ENCODE measurements around the gene ULBP1.
"Not testable (repeated sequence)": the region's sequence is repeated elsewhere in the genome, so short reads cannot be mapped to it uniquely, and the experiment has no call there.

The ULBP1 gene, protein sequence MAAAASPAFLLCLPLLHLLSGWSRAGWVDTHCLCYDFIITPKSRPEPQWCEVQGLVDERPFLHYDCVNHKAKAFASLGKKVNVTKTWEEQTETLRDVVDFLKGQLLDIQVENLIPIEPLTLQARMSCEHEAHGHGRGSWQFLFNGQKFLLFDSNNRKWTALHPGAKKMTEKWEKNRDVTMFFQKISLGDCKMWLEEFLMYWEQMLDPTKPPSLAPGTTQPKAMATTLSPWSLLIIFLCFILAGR

GRCh38 chr6:149963462-149964307 is at the start of gene ULBP1:
ULBP1 (plus strand) TSS chr6:149963943; CDS start chr6:149964050, 107 bp downstream.
- DNase-seq (ENCODE audit: low spot score): peak; percentile 68

GRCh38 chr6:149915970-149916865 is 47.5 kb upstream of the ULBP1 start:
- no peak for DNase-seq (ENCODE audit: low spot score)

DNA sequence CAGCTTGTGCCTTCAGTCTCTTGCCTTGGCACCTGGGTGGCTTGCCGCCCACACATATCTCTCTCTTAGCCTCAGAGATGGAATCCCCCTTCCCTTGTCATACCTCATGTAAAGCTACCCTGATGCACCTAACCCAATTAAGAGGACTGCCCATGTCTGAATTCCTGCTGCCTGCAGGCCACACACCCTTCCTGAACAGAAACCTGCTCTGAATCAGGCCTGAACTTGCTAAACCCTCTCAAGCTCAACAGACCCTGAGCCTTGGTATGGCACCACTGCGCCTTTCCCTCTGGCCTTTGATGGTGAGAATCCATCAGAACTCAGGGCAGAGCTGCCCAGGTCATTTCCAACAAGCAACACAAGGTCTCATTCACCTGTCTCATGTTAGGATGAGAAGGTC is 46.1 kb upstream of the ULBP1 start:
- no peak for DNase-seq (ENCODE audit: low spot score)

GRCh38 chr6:149918151-149918905 is 45.4 kb upstream of the ULBP1 start:
- DNase-seq (ENCODE audit: low spot score): no peak

DNA sequence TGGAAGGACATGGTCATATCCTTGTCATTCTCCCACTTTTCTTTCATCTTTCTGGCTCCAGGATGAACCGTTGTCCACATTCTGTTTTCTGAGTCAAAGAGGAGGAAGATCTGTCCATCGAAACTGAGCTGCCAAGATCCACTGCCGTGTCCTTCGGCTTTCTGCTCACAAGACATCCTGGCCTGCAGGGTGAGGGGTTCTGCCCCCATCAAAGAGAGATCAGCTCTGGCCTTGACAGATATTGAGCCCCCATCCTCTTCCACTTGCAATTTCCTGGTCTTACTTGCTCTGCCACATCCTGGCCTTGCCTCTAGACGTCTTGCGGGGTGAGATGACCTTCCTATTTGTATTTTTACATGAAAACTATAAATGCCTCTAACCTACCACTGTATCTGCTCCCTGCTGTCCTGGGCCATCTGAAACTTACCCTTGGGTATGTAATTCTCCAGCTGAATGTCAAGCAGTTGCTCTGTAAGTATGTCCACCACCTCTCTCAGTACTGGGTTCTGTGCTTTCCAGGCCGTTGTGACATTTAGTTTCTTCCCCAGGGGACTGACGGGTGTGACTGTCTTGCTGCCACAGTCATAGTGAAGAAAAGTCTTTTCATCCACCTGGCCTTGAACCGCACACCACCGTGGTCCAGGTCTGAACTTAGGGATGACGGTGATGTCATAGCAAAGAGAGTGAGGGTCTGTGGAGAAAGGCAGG is 44.5 kb upstream of the ULBP1 start:
- DNase-seq (ENCODE audit: low spot score): not testable (repeated sequence)

GRCh38 chr6:149919834-149920225 is 43.9 kb upstream of the ULBP1 start:
- DNase-seq (ENCODE audit: low spot score): no peak

- no peak for DNase-seq (ENCODE audit: low spot score)
Measured at GRCh38 chr6:149921361-149921760, 42.4 kb upstream of the ULBP1 start.

- DNase-seq (ENCODE audit: low spot score): not testable (repeated sequence)
Measured at GRCh38 chr6:149922091-149922490, 41.7 kb upstream of the ULBP1 start.

- peak; percentile 80 for DNase-seq (ENCODE audit: low spot score)
Measured at GRCh38 chr6:149922642-149923326, 41.0 kb upstream of the ULBP1 start, which contains the start of gene RAET1G. RAET1G (minus strand) TSS chr6:149923121; CDS start chr6:149923010, 111 bp downstream.

GRCh38 chr6:149923327-149923986 is 40.3 kb upstream of the ULBP1 start:
- DNase-seq (ENCODE audit: low spot score): no peak

DNA sequence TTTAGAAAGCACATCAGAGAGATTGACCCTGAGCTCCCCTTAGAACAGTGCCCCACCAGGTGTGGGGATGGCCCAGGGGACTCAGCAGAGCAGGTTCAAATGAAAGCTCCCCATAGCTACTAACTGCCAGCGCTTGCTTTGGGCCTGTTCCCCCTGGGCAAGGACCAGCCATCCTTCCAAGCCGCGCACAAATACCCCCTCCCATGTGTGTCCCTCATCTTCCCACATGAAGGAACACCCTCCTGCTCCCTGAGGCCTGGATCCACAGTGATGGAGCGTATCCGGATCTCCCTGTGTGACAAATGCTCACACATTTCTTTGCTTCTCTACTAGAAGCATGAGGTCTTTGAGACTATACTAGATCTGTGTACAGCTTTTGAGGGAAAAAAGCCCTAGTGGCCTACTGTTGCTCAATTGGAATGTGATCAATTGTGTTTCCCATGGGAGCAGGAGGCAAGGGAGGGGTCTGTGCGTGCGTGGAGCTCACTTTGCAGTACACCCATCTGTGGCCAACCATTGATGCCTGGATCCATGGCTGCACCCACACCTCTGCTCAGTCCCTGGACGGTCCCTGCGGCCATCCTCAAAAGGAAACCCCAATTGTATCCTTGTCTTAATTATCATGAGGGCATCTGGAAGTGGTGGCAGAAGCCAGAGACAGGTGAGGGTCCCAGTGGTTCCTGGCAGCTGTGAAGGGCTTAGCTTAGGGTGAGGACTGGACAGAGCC is 39.4 kb upstream of the ULBP1 start:
- DNase-seq (ENCODE audit: low spot score): no peak

GRCh38 chr6:149924933-149925252 is 38.9 kb upstream of the ULBP1 start:
- no peak for DNase-seq (ENCODE audit: low spot score)

GRCh38 chr6:149925253-149925973 is 38.3 kb upstream of the ULBP1 start:
- no peak for DNase-seq (ENCODE audit: low spot score)

DNA sequence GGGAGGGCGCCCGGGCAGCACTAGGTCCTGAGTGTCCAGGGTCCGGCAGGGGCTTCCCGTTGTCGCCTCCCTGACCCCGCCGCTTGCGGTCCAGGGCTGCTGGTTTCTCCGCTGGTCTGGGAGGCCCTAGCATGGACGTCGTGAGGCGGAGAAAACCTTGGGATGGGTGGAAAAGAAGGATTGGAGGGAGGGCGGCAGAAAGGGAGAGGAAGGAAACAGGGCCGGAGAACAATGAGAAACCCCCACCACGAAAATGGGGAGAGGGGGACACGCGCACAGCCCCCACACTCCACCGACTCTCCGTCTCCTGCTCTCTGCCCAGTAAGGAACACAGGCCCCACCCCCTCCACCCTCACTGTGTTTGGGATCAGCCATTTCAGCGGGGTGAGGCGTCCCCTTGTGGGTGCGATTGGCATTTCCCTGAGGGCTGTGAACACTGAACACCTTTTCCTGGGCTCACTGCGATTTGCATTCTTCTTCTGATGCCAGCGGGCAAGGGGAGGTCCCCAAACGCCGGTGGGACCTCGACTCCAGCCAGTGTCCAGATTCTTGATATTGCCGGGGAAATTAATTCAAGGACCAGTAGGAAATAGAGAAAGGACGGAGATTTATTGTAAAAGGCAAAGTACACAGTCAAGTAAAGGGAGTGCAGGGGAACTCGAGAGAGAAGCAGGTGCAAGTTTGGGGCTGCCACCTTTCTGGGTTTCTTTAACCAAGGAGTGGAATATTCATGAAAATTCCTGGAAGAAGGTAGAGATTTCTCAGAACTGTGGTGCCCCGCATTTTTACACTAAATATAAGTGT is 37.6 kb upstream of the ULBP1 start:
- DNase-seq (ENCODE audit: low spot score): peak; percentile 69

- not testable (repeated sequence) for DNase-seq (ENCODE audit: low spot score)
Measured at GRCh38 chr6:149927025-149927424, 36.7 kb upstream of the ULBP1 start.

DNA sequence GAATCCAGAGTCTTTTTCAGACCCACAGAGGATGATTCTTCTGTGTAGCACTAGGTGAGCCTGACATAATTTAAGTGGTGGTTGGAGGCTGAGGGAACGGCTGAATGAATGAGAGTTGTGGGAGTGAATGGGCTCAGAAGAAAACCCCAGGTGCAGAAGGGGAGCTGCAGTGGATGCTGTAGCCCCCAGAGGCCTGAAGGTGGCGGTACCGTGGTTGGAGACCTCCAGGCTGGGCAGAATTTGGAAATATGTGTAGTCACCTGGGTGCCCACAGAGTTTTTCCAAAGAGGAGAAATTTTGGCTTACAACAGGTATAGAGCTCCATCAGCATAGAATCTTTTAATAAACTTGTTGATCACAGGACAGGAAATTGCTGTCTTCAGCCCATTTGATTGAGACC is 34.3 kb upstream of the ULBP1 start:
- DNase-seq (ENCODE audit: low spot score): no peak

- no peak for DNase-seq (ENCODE audit: low spot score)
Measured at GRCh38 chr6:149931501-149931900, 32.2 kb upstream of the ULBP1 start.

DNA sequence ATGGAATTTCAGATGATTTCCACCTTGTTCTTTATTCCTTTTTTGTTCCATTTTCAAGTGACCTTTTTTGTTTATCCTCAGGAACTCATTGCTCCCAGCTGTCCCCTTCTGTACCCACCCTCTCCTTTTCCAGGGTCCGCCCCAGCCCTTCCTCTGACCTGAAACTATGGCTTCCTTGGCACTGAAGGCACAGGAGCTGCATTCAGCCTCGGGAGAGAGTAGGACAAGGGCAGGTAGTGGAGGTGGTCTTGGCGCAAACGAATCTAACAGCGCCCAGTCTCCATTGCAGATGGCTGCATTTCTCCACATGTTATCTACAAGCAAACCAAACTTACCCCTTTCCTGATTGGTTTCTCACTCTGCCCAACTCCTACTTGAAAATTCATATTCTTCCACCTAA is 30.7 kb upstream of the ULBP1 start:
- no peak for DNase-seq (ENCODE audit: low spot score)

Data from HuH-7.5 (cell line).